Panc1 (cell line): ENCODE measurements around the gene STC2.

ENCODE experiments used
- CTCF ChIP-seq: fragments of 450-650 bp; IDR thresholded peaks from 2 replicates; pipeline ENCODE4 v1.5.1; 2017; ENCODE audit warnings: mild to moderate bottlenecking
- POLR2AphosphoS5 ChIP-seq: IDR thresholded peaks from 2 replicates; pipeline ENCODE4 v1.6.1; 2012; ENCODE audit warnings: mild to moderate bottlenecking, low read depth, low read length, moderate library complexity
- REST ChIP-seq, 2 experiments: IDR thresholded peaks; 2 replicates each; pipeline ENCODE4 v1.6.1; 2011 to 2012; ENCODE audit warnings: low read depth in 2 of 2, control low read depth in 1 of 2, low read length in 1 of 2, mild to moderate bottlenecking in 1 of 2, moderate library complexity in 1 of 2; ENCODE audit not compliant: insufficient read depth in 1 of 2
- TCF7L2 ChIP-seq: IDR thresholded peaks from 2 replicates; pipeline ENCODE4 v1.6.1; 2011; ENCODE audit warnings: mild to moderate bottlenecking, low read depth, low read length, inconsistent platforms

- no peak for TF ChIP-seq CTCF
- no peak for TF ChIP-seq REST (IDR thresholded peaks at IDR 0.05; ENCODE audit: insufficient read depth in 1 of 2, low read depth in 2 of 2, low read length in 1 of 2)
- TF ChIP-seq POLR2AphosphoS5, result no peak
- TF ChIP-seq TCF7L2, result no peak
Observed at GRCh38 chr5:173323106-173323798, 5.0 kb downstream of the STC2 start.
